GM12872 (cell line): ENCODE measurements around the gene MED12L.

Source experiments
- TF ChIP-seq, protein P1 (sequence below): IDR thresholded peaks from 3 replicates; pipeline ENCODE4 v1.5.1; 2011; ENCODE audit warnings: low read depth, mild to moderate bottlenecking, low read length, moderate library complexity; ENCODE audit not compliant: insufficient read depth

The MED12L gene

DNA sequence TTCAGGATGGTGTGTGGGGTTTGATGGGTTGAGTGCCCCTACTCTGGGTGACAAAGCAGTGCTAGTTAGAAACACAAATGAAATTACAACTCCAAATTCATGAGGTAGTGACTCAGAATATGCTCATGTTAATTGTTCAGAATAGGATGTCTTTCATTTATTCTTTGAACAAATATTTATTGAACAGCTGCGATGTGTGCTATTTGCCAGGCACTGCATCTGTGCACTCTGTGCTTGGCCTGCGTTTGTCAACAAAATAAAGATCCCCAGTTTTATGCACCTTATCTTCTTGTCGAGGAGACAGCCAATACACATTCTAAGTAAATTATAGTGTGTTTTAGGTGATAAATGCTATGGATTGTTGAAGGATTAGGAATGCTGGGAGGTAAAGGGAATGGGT is 27.3 kb downstream of the MED12L start:
- TF ChIP-seq, protein P1, sequence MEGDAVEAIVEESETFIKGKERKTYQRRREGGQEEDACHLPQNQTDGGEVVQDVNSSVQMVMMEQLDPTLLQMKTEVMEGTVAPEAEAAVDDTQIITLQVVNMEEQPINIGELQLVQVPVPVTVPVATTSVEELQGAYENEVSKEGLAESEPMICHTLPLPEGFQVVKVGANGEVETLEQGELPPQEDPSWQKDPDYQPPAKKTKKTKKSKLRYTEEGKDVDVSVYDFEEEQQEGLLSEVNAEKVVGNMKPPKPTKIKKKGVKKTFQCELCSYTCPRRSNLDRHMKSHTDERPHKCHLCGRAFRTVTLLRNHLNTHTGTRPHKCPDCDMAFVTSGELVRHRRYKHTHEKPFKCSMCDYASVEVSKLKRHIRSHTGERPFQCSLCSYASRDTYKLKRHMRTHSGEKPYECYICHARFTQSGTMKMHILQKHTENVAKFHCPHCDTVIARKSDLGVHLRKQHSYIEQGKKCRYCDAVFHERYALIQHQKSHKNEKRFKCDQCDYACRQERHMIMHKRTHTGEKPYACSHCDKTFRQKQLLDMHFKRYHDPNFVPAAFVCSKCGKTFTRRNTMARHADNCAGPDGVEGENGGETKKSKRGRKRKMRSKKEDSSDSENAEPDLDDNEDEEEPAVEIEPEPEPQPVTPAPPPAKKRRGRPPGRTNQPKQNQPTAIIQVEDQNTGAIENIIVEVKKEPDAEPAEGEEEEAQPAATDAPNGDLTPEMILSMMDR, result no peak

DNA sequence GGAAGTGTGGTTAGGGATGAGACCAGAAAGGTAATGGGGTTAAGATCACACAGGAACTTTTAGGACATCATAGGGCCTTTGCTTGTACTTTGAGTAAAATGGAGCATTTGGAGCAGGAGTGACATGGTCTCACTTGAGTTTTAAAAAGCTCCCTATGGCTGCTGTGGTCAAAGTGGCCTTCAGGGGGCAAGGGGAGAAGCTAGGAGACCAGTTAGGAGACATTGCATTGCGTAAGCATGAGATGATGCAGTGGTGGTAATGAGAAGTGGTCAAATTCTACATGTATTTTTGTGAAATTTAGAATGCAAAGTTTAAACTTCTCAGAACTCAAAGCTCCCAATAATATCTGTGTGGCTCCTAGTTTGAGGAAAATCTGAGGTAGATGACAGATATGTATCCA is 27.9 kb downstream of the MED12L start:
- TF ChIP-seq, protein P1, result no peak

DNA sequence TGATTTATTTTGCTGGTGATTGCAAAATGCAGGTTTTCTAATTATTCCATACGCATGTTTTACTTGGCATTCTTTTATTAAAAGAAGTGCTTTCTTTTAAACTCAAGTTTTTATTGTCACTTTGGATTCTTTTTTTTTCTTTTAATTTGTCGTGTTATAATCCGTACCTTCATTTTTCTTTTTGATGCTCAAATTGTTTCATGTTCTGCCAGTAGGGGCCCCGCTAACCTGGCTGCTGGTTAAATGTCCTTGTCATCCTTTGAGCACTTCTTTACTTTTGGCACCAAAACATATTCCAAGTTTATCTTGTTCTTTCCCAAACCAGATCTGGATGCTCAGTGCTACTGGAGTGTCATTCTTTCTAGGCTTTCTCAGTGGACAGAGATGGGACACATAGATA is 31.6 kb downstream of the MED12L start:
- TF ChIP-seq, protein P1, result no peak

DNA sequence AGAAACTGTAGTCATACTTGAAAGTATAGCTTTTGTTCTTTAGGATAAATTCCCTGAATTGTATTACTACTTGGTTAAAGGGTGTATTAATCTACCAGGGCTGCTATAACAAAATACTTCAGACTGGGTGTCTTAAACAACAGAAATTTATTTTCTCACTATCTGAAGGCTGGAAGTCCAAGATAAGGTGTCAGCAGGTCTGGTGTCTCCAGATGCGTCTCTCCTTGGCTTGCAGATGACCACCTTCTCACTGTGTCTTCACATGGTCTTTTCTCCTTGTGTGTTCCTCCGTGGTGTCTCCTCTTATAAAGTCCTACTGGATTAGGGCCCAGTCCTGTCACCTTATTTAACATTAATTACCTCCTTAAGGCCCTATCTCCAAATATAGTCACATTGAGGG is 33.7 kb downstream of the MED12L start:
- TF ChIP-seq, protein P1, result no peak

DNA sequence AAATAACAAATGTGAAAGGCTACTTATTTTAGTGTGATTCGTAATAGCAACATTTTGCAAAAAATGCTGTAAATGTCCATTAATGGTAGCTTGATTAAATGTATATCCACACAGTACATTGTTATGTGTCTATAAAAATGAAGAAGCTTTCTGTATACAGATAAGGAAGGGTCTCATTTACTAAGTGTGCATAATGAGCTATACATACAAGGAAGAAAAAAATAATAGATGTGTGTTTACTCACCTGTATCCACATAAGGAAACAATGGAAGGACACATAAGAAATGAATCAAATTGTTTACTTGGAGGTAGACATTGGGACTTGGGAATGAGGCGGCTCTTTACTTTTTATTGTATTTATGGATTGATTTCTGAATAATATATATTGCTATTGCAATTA is 34.9 kb downstream of the MED12L start:
- TF ChIP-seq, protein P1, result no peak

DNA sequence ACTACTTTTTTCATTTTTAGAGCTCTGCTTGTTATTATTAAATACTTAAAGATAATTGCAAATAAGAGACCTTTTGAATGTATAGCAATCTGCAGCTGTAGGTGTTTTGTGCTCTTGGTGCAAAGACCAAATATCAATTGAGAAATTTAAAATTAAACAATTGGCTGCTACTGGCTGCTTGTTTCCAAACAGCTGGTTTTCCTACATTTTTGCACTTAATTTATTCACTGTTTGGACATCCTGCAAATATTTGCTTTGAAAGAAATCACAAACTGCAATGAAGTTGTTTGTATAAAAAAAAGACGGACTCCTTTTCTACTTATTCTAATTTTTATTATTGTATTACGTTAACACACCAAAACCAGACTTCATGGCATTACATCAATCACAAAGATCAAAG is 35.6 kb downstream of the MED12L start:
- TF ChIP-seq, protein P1, result no peak

DNA sequence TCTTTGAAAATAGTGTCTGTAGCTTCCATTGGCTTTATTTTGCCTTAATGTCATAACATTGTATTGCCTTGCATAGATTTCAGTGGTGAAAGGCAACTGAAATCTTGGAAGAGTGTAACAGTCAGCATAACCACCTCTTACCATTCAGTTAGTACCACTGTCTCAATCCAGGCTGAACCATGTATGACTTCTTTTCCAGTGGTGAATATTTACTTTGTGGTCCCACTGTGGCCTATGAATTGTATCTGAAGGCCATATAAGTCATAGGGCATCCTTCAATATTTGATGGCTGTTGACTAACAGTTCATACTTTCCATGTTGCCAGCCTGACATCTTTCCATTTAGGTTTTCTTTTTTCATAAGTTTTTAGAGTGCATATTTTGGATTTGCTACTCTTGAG is 38.4 kb downstream of the MED12L start:
- TF ChIP-seq, protein P1, result no peak

DNA sequence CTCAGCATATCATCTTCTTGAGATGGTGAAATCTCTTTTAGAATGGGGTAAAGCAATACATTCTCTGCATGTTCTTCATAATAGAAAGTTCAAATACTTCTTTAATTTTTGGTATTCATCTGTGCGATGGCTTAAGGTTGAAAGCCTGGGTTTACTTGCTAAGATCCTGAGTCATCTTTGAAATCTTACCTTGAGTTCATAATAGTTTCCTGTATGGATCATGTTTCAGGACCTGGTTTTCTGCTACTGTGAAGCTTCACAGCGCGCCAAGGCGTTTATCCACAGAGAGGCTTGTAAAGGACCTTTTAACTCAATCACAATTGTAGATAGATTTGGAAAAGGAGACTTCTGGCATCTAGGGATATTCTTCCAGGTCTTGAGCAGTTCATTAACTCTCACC is 39.0 kb downstream of the MED12L start:
- TF ChIP-seq, protein P1, result no peak
